ENCODE results near the gene C10orf71.

GRCh38 chr10:49301302-49301701, 2.3 kb downstream of the C10orf71 start:
- TF ChIP-seq, protein P1, sequence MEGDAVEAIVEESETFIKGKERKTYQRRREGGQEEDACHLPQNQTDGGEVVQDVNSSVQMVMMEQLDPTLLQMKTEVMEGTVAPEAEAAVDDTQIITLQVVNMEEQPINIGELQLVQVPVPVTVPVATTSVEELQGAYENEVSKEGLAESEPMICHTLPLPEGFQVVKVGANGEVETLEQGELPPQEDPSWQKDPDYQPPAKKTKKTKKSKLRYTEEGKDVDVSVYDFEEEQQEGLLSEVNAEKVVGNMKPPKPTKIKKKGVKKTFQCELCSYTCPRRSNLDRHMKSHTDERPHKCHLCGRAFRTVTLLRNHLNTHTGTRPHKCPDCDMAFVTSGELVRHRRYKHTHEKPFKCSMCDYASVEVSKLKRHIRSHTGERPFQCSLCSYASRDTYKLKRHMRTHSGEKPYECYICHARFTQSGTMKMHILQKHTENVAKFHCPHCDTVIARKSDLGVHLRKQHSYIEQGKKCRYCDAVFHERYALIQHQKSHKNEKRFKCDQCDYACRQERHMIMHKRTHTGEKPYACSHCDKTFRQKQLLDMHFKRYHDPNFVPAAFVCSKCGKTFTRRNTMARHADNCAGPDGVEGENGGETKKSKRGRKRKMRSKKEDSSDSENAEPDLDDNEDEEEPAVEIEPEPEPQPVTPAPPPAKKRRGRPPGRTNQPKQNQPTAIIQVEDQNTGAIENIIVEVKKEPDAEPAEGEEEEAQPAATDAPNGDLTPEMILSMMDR (conservative IDR thresholded peaks at IDR 0.05; ENCODE audit: low read depth, low read length) = no peak
- no peak for TF ChIP-seq EZH2 (IDR thresholded peaks at IDR 0.05; ENCODE audit: borderline replicate concordance, low read depth, low read length, poor library complexity, severe bottlenecking)
